ENCODE measurements around the gene ATXN10. TPM values are rescaled to one million over a fixed set of nuclear protein-coding genes. Genes with fewer than 3 reads are reported as not detected.

Gene ATXN10
- total and polyA plus RNA-seq, 2 experiments from 2014 or later = 99.0 to 163 TPM

DNA sequence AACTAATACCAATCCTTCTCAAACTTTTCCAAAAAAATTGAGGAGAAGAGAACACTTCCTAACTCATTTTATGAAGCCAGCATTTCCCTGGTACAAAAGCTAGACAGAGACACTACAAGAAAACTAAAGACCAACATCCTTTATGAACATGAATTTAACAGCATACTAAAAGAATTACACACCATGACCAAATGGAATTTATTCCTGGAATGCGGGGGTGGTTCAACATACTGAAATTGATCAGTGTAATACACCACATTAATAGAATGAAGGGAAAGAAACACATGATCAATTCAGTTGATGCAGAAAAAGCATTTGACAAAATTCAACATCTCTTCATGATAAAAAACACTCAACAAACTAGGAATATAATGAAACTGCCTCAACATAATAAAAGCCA lies 157.2 kb downstream of the ATXN10 start (continued):
- TF ChIP-seq STAT1 (IDR thresholded peaks at IDR 0.05; ENCODE audit: unreplicated experiment) (no peak), NANOG (IDR thresholded peaks at IDR 0.05; ENCODE audit: borderline replicate concordance) (no peak), CREB1 (CRISPR knock-in tag; IDR thresholded peaks at IDR 0.05; ENCODE audit: low read depth) (no peak)
- TF ChIP-seq, protein P1, sequence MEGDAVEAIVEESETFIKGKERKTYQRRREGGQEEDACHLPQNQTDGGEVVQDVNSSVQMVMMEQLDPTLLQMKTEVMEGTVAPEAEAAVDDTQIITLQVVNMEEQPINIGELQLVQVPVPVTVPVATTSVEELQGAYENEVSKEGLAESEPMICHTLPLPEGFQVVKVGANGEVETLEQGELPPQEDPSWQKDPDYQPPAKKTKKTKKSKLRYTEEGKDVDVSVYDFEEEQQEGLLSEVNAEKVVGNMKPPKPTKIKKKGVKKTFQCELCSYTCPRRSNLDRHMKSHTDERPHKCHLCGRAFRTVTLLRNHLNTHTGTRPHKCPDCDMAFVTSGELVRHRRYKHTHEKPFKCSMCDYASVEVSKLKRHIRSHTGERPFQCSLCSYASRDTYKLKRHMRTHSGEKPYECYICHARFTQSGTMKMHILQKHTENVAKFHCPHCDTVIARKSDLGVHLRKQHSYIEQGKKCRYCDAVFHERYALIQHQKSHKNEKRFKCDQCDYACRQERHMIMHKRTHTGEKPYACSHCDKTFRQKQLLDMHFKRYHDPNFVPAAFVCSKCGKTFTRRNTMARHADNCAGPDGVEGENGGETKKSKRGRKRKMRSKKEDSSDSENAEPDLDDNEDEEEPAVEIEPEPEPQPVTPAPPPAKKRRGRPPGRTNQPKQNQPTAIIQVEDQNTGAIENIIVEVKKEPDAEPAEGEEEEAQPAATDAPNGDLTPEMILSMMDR (conservative IDR thresholded peaks at IDR 0.05; ENCODE audit: low read depth in 2 of 2) = no peak
- TF ChIP-seq, protein P2, sequence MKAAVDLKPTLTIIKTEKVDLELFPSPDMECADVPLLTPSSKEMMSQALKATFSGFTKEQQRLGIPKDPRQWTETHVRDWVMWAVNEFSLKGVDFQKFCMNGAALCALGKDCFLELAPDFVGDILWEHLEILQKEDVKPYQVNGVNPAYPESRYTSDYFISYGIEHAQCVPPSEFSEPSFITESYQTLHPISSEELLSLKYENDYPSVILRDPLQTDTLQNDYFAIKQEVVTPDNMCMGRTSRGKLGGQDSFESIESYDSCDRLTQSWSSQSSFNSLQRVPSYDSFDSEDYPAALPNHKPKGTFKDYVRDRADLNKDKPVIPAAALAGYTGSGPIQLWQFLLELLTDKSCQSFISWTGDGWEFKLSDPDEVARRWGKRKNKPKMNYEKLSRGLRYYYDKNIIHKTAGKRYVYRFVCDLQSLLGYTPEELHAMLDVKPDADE (IDR thresholded peaks at IDR 0.05) = no peak
- TF ChIP-seq, protein P3, sequence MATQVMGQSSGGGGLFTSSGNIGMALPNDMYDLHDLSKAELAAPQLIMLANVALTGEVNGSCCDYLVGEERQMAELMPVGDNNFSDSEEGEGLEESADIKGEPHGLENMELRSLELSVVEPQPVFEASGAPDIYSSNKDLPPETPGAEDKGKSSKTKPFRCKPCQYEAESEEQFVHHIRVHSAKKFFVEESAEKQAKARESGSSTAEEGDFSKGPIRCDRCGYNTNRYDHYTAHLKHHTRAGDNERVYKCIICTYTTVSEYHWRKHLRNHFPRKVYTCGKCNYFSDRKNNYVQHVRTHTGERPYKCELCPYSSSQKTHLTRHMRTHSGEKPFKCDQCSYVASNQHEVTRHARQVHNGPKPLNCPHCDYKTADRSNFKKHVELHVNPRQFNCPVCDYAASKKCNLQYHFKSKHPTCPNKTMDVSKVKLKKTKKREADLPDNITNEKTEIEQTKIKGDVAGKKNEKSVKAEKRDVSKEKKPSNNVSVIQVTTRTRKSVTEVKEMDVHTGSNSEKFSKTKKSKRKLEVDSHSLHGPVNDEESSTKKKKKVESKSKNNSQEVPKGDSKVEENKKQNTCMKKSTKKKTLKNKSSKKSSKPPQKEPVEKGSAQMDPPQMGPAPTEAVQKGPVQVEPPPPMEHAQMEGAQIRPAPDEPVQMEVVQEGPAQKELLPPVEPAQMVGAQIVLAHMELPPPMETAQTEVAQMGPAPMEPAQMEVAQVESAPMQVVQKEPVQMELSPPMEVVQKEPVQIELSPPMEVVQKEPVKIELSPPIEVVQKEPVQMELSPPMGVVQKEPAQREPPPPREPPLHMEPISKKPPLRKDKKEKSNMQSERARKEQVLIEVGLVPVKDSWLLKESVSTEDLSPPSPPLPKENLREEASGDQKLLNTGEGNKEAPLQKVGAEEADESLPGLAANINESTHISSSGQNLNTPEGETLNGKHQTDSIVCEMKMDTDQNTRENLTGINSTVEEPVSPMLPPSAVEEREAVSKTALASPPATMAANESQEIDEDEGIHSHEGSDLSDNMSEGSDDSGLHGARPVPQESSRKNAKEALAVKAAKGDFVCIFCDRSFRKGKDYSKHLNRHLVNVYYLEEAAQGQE (IDR thresholded peaks at IDR 0.05; ENCODE audit: unreplicated experiment) = no peak

DNA sequence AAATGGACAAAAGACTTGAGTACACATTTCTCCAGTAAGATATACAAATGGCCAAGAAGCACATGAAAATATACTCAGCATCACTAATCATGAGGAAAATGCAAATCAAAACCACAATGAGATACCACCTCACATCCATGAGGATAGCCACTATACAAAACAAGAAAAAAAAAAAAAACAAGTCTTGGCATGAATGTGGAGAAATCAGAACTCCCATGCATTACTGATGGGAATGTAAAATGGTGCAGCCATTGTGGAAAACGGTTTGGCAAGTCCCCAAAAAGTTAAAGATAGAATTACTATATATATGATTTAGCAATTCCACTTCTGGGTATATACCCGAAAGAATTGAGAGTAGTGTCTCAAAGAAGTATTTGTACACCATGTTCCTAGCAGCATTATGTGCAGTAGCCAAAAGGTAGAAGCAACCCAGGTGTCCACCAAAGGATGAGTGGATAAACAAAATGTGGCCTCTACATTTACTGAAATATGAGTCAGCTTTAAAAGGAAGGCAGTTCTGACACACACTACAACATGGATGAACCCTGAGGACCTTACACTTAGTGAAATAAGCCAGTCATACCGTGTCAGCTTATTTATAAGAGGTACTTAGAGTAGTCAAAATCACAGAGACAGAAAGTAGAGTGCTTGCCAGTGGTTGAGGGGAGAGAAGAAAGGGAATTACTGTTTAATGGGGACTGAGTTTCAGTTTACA lies 159.1 kb downstream of the ATXN10 start:
- Histone ChIP-seq H3K27me3 (ENCODE audit: insufficient read depth) (no peaks in the 10 kb centered on the region), H2AFZ (no peak overlapping the region), H3K9me2 (ENCODE audit: insufficient read depth) (no peaks in the 10 kb centered on the region), H3K79me2 (replicated peaks; ENCODE audit: insufficient read depth) (no peaks in the 10 kb centered on the region), H3F3A (replicated peaks; ENCODE audit: low read depth) (no peaks in the 10 kb centered on the region), H3K4me1 (ENCODE audit: insufficient read depth) (no peaks in the 10 kb centered on the region), H3K4me2 (no peak overlapping the region), H3K4me3 (no peak overlapping the region), H3K36me3 (ENCODE audit: insufficient read depth) (no peaks in the 10 kb centered on the region), H3K27ac (ENCODE audit: low read depth) (no peak overlapping the region), H4K20me1 (replicated peaks; ENCODE audit: insufficient read depth) (peaks cover 10% of the 10 kb centered on the region)
- Mint-ChIP-seq H3K27ac (peak overlapping the region; percentile 6; the same call in 1 of the 2 replicates), H3K4me3 (no peak overlapping the region), H3K36me3 (ENCODE audit: low read depth) (peaks cover 7% of the 10 kb centered on the region; the same call in 1 of the 3 replicates), H3K9me3 (no peaks in the 10 kb centered on the region), H3K27me3 (ENCODE audit: insufficient read depth, low read depth, poor library complexity) (no peaks in the 10 kb centered on the region), H3K4me1 (peaks cover 13% of the 10 kb centered on the region)
- DNase-seq (ENCODE audit: low spot score) (no peak), ATAC-seq (no peak)
- TF ChIP-seq ZNF331 (CRISPR knock-in tag; IDR thresholded peaks at IDR 0.05; ENCODE audit: low read depth) (no peak), CREB1 (CRISPR knock-in tag; IDR thresholded peaks at IDR 0.05; ENCODE audit: low read depth) (no peak), EZH2 (IDR thresholded peaks at IDR 0.05; ENCODE audit: low read depth, unreplicated experiment) (no peak), EZH2phosphoT487 (IDR thresholded peaks at IDR 0.05; ENCODE audit: unreplicated experiment) (no peak)
- TF ChIP-seq, protein P4, sequence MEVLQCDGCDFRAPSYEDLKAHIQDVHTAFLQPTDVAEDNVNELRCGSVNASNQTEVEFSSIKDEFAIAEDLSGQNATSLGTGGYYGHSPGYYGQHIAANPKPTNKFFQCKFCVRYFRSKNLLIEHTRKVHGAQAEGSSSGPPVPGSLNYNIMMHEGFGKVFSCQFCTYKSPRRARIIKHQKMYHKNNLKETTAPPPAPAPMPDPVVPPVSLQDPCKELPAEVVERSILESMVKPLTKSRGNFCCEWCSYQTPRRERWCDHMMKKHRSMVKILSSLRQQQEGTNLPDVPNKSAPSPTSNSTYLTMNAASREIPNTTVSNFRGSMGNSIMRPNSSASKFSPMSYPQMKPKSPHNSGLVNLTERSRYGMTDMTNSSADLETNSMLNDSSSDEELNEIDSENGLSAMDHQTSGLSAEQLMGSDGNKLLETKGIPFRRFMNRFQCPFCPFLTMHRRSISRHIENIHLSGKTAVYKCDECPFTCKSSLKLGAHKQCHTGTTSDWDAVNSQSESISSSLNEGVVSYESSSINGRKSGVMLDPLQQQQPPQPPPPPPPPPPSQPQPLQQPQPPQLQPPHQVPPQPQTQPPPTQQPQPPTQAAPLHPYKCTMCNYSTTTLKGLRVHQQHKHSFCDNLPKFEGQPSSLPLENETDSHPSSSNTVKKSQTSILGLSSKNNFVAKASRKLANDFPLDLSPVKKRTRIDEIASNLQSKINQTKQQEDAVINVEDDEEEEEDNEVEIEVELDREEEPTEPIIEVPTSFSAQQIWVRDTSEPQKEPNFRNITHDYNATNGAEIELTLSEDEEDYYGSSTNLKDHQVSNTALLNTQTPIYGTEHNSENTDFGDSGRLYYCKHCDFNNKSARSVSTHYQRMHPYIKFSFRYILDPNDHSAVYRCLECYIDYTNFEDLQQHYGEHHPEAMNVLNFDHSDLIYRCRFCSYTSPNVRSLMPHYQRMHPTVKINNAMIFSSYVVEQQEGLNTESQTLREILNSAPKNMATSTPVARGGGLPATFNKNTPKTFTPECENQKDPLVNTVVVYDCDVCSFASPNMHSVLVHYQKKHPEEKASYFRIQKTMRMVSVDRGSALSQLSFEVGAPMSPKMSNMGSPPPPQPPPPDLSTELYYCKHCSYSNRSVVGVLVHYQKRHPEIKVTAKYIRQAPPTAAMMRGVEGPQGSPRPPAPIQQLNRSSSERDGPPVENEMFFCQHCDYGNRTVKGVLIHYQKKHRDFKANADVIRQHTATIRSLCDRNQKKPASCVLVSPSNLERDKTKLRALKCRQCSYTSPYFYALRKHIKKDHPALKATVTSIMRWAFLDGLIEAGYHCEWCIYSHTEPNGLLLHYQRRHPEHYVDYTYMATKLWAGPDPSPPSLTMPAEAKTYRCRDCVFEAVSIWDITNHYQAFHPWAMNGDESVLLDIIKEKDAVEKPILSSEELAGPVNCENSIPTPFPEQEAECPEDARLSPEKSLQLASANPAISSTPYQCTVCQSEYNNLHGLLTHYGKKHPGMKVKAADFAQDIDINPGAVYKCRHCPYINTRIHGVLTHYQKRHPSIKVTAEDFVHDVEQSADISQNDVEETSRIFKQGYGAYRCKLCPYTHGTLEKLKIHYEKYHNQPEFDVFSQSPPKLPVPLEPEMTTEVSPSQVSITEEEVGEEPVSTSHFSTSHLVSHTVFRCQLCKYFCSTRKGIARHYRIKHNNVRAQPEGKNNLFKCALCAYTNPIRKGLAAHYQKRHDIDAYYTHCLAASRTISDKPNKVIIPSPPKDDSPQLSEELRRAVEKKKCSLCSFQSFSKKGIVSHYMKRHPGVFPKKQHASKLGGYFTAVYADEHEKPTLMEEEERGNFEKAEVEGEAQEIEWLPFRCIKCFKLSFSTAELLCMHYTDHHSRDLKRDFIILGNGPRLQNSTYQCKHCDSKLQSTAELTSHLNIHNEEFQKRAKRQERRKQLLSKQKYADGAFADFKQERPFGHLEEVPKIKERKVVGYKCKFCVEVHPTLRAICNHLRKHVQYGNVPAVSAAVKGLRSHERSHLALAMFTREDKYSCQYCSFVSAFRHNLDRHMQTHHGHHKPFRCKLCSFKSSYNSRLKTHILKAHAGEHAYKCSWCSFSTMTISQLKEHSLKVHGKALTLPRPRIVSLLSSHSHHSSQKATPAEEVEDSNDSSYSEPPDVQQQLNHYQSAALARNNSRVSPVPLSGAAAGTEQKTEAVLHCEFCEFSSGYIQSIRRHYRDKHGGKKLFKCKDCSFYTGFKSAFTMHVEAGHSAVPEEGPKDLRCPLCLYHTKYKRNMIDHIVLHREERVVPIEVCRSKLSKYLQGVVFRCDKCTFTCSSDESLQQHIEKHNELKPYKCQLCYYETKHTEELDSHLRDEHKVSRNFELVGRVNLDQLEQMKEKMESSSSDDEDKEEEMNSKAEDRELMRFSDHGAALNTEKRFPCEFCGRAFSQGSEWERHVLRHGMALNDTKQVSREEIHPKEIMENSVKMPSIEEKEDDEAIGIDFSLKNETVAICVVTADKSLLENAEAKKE (CRISPR knock-in tag; IDR thresholded peaks at IDR 0.05) = no peak
- TF ChIP-seq, protein P2 (IDR thresholded peaks at IDR 0.05) = no peak

Data from GM23338 (cell line).